H1 (cell line): ENCODE data around the gene MT2A.

ENCODE experiments used
- ATF2 ChIP-seq: IDR thresholded peaks from 2 replicates; pipeline ENCODE4 v1.6.1; 2012; ENCODE audit warnings: low read length, inconsistent platforms
- CEBPB ChIP-seq: IDR thresholded peaks from 2 replicates; pipeline ENCODE4 v1.6.1; 2012; ENCODE audit warnings: low read depth, low read length
- CHD1 ChIP-seq: IDR thresholded peaks from 2 replicates; pipeline ENCODE4 v1.6.1; 2012; ENCODE audit warnings: low read depth, low read length, improper control_type of control experiment
- CREB1 ChIP-seq: IDR thresholded peaks from 2 replicates; pipeline ENCODE4 v1.6.1; 2012; ENCODE audit warnings: inconsistent platforms
- CTCF ChIP-seq, 3 experiments: IDR thresholded peaks; 1 replicate in 2 of 3; 2 replicates in 1 of 3; pipeline versions ENCODE4 v1.5.1 to v1.6.1; 2011; ENCODE audit warnings: low read length in 3 of 3, mild to moderate bottlenecking in 3 of 3, inconsistent platforms in 2 of 3, low read depth in 1 of 3, moderate library complexity in 1 of 3; ENCODE audit not compliant: insufficient read depth in 1 of 3; ENCODE audit errors: control extremely low read depth in 1 of 3
- FOSL1 ChIP-seq: IDR thresholded peaks from 2 replicates; pipeline ENCODE4 v1.6.1; 2011; ENCODE audit warnings: mild to moderate bottlenecking, low read depth, low read length, moderate library complexity; ENCODE audit not compliant: insufficient read depth
- JUND ChIP-seq: IDR thresholded peaks from 2 replicates; pipeline ENCODE4 v1.6.1; 2011; ENCODE audit warnings: mild to moderate bottlenecking, improper control_type of control experiment, low read length
- KDM5A ChIP-seq: fragments of 200-600 bp; IDR thresholded peaks from 2 replicates; pipeline ENCODE4 v1.7.1; 2012; ENCODE audit warnings: mild to moderate bottlenecking, low read length, inconsistent platforms, mixed read lengths
- POLR2A ChIP-seq, 2 experiments: IDR thresholded peaks; 1 replicate in 1 of 2; 2 replicates in 1 of 2; pipeline ENCODE4 v1.6.1; 2011; ENCODE audit warnings: low read depth in 2 of 2, low read length in 2 of 2, mild to moderate bottlenecking in 2 of 2; ENCODE audit errors: control extremely low read depth in 1 of 2
- POLR2AphosphoS5 ChIP-seq: IDR thresholded peaks from 2 replicates; pipeline ENCODE4 v1.6.1; 2011; ENCODE audit warnings: low read depth, low read length
- RAD21 ChIP-seq, 2 experiments: IDR thresholded peaks in 1 of 2; conservative IDR thresholded peaks in 1 of 2; 2 replicates each; pipeline ENCODE4 v1.6.1; 2011; ENCODE audit warnings: low read depth in 2 of 2, low read length in 2 of 2, improper control_type of control experiment in 1 of 2, inconsistent platforms in 1 of 2, mild to moderate bottlenecking in 1 of 2, moderate library complexity in 1 of 2
- RBBP5 ChIP-seq: IDR thresholded peaks from 2 replicates; pipeline ENCODE4 v1.7.1; 2012; ENCODE audit warnings: low read depth, mild to moderate bottlenecking, inconsistent platforms, low read length, moderate library complexity, borderline replicate concordance
- SP1 ChIP-seq: IDR thresholded peaks from 2 replicates; pipeline ENCODE4 v1.6.1; 2011; ENCODE audit warnings: low read depth, low read length
- TF ChIP-seq, protein P1 (sequence below): IDR thresholded peaks from 2 replicates; pipeline ENCODE4 v1.6.1; 2011; ENCODE audit warnings: low read depth, mild to moderate bottlenecking, low read length; ENCODE audit not compliant: insufficient read depth

GRCh38 chr16:56625140-56625942 is 17.0 kb downstream of the MT2A start, which contains the start of gene MT1E:
- no peak for TF ChIP-seq FOSL1
- TF ChIP-seq RAD21 (IDR thresholded peaks at IDR 0.05 in 1 of 2, conservative IDR thresholded peaks at IDR 0.05 in 1 of 2; ENCODE audit: low read depth in 2 of 2, low read length in 2 of 2), result no peak
- TF ChIP-seq CREB1, result 0 out of 2 replicates have a peak, but pooled peaks have one; percentile 11
- no peak for TF ChIP-seq CTCF (IDR thresholded peaks at IDR 0.05; ENCODE audit: control extremely low read depth in 1 of 3, insufficient read depth in 1 of 3, low read depth in 1 of 3, low read length in 3 of 3)
- TF ChIP-seq POLR2A (IDR thresholded peaks at IDR 0.05; ENCODE audit: control extremely low read depth in 1 of 2, low read depth in 2 of 2, low read length in 2 of 2), result no peak
- TF ChIP-seq JUND, result no peak
- TF ChIP-seq ATF2, result no peak
- no peak for TF ChIP-seq POLR2AphosphoS5
- TF ChIP-seq CHD1, result no peak
- TF ChIP-seq CEBPB, result no peak
- 0 out of 2 replicates have a peak, but pooled peaks have one; percentile 64 for TF ChIP-seq RBBP5
- TF ChIP-seq, protein P1, sequence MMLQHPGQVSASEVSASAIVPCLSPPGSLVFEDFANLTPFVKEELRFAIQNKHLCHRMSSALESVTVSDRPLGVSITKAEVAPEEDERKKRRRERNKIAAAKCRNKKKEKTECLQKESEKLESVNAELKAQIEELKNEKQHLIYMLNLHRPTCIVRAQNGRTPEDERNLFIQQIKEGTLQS, result no peak
- TF ChIP-seq SP1, result no peak
- no peak for TF ChIP-seq KDM5A
